Brain pericyte (primary cell): ENCODE measurements around the gene SLC22A1.
"Not testable (repeated sequence)": the region's sequence is repeated elsewhere in the genome, so short reads cannot be mapped to it uniquely, and the experiment has no call there.

Experiments
- DNase-seq: peaks from one replicate; pipeline ENCODE4 v3.0.0-alpha.2; 2012; ENCODE audit warnings: low read depth, low spot score

The SLC22A1 gene

GRCh38 chr6:160122744-160123143 is 1.1 kb downstream of the SLC22A1 start:
- no peak for DNase-seq

GRCh38 chr6:160124007-160124406 is 2.4 kb downstream of the SLC22A1 start:
- no peak for DNase-seq

- DNase-seq: no peak
These were observed 3.0 kb downstream of the SLC22A1 start for GRCh38 chr6:160124605-160125004.

GRCh38 chr6:160125105-160125504 is 3.5 kb downstream of the SLC22A1 start:
- DNase-seq: not testable (repeated sequence)

- DNase-seq: no peak
These were observed 5.9 kb downstream of the SLC22A1 start for GRCh38 chr6:160127270-160128124.

- no peak for DNase-seq
These were observed 6.6 kb downstream of the SLC22A1 start for GRCh38 chr6:160128125-160128683.

GRCh38 chr6:160128879-160129516 is 7.4 kb downstream of the SLC22A1 start:
- DNase-seq: no peak

GRCh38 chr6:160129881-160130615 is 8.4 kb downstream of the SLC22A1 start:
- DNase-seq: no peak

- DNase-seq: no peak
These were observed 9.3 kb downstream of the SLC22A1 start for GRCh38 chr6:160130729-160131484.

DNA sequence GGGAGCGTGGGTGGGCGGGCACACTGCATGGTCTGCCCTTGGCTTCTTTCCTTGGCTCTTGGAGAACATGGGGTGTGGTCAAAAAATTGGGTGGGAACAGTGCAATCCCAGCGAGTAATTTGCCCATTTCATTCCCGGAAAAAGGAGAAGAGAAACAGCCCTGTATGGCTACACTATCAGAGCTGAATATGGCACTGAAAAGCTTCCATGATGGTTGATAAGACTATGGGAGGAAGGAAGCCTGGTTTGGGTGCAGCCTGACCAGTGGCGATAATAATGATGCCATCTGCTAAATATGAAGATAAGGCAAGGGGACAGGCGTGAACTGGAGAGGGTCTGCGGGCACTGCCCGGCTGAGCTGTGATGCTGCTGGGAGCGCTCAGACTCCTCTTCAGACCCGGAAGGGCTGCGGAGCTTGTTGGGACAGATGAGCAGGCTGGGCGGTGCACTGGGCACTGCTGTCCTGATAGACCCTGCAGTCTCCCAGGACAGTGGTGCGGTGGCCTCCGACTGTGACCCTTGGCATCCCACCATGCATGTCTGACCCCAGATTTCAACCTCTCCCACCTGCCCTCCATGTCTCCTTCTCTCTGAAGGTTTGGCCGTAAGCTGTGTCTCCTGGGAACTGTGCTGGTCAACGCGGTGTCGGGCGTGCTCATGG is 10.2 kb downstream of the SLC22A1 start:
- DNase-seq: no peak

GRCh38 chr6:160132297-160132637 is 10.7 kb downstream of the SLC22A1 start:
- no peak for DNase-seq

DNA sequence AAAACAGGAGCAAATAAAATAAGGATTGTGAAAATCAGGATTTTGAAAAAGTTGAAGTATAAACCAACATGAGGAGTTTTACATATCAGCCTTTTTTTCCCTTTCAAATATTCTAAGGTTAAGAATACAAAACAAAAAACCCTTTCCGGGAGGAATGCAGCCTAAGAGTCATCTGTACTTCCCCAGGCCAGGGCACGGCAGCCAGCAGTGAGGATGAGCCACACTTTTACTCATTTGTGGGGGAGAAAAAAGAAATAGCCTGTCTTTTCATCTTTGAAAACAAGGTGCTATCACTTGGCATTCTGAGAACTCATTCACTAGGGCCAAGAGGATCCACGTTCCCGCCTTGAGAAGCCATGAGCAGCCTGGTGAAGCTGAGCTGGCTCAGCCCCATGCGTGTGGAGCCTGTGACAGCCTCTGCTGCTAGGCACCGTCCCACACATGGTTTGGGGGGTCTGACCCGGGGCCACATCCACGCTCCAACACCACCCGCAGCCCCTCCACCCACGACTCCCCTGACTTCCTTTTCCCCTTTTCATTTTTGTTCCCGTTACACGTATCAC is 11.2 kb downstream of the SLC22A1 start:
- no peak for DNase-seq

- no peak for DNase-seq
These were observed 12.1 kb downstream of the SLC22A1 start for GRCh38 chr6:160133441-160134336.

- DNase-seq: not testable (repeated sequence)
These were observed 12.7 kb downstream of the SLC22A1 start for GRCh38 chr6:160134337-160134751.

- no peak for DNase-seq
These were observed 13.3 kb downstream of the SLC22A1 start for GRCh38 chr6:160134779-160135547.

GRCh38 chr6:160135907-160136655 is 14.5 kb downstream of the SLC22A1 start:
- no peak for DNase-seq

GRCh38 chr6:160137130-160137988 is 15.7 kb downstream of the SLC22A1 start:
- no peak for DNase-seq
